ENCODE data around the gene SLC5A12.

The SLC5A12 gene

GRCh38 chr11:26618441-26618840, 103.4 kb downstream of the SLC5A12 start:
- no peak overlapping the region for H3K4me3 ChIP-seq (ENCODE audit: low read depth, low read length)
- peak; percentile 25 for DNase-seq (ENCODE audit: low read depth)
- TF ChIP-seq CTCF (conservative IDR thresholded peaks at IDR 0.05; ENCODE audit: low read depth, low read length), result no peak

Data from choroid plexus epithelial cell (primary cell).